Ishikawa (cell line): ENCODE results near the gene DIAPH3.

ENCODE experiments used
- EGR1 ChIP-seq: IDR thresholded peaks from 2 replicates; pipeline ENCODE4 v1.6.1; 2012
- EP300 ChIP-seq: IDR thresholded peaks from 2 replicates; pipeline ENCODE4 v1.6.1; 2012; ENCODE audit warnings: borderline replicate concordance
- NFIC ChIP-seq: IDR thresholded peaks from 2 replicates; pipeline ENCODE4 v1.6.1; 2012
- TAF1 ChIP-seq: IDR thresholded peaks from 2 replicates; pipeline ENCODE4 v1.6.1; 2012; ENCODE audit warnings: low read depth, mild to moderate bottlenecking
- TEAD4 ChIP-seq: IDR thresholded peaks from 2 replicates; pipeline ENCODE4 v1.6.1; 2012
- TF ChIP-seq, protein P1 (sequence below): IDR thresholded peaks from 2 replicates; pipeline ENCODE4 v1.6.1; 2012; ENCODE audit warnings: low read depth, mild to moderate bottlenecking

DNA sequence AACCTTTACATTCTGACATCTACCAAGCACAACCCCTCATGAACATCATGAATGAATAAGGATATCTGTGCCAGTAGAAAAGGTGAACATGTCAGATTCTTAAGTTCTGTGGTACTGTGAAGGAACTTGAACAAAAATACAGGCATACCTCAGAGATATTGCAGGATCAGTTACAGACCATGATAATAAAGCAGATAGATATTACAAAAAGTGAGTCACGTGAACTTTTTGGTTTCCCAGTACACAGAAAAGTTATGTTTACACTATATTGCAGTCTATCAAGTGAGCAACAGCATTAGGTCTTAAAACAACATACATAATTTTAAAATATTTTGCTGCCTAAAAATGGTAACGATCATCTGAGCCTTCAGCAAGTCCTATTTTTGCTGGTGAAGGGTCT lies 101.2 kb downstream of the DIAPH3 start:
- TF ChIP-seq NFIC (no peak), TAF1 (no peak), EGR1 (no peak), EP300 (no peak), TEAD4 (no peak)
- TF ChIP-seq, protein P1, sequence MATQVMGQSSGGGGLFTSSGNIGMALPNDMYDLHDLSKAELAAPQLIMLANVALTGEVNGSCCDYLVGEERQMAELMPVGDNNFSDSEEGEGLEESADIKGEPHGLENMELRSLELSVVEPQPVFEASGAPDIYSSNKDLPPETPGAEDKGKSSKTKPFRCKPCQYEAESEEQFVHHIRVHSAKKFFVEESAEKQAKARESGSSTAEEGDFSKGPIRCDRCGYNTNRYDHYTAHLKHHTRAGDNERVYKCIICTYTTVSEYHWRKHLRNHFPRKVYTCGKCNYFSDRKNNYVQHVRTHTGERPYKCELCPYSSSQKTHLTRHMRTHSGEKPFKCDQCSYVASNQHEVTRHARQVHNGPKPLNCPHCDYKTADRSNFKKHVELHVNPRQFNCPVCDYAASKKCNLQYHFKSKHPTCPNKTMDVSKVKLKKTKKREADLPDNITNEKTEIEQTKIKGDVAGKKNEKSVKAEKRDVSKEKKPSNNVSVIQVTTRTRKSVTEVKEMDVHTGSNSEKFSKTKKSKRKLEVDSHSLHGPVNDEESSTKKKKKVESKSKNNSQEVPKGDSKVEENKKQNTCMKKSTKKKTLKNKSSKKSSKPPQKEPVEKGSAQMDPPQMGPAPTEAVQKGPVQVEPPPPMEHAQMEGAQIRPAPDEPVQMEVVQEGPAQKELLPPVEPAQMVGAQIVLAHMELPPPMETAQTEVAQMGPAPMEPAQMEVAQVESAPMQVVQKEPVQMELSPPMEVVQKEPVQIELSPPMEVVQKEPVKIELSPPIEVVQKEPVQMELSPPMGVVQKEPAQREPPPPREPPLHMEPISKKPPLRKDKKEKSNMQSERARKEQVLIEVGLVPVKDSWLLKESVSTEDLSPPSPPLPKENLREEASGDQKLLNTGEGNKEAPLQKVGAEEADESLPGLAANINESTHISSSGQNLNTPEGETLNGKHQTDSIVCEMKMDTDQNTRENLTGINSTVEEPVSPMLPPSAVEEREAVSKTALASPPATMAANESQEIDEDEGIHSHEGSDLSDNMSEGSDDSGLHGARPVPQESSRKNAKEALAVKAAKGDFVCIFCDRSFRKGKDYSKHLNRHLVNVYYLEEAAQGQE, result no peak
